Epidermal melanocyte (primary cell): ENCODE results near the gene CSK.

Experiments used
- DNase-seq: peaks from one replicate; pipeline ENCODE4 v3.0.0; 2011; ENCODE audit warnings: low spot score; ENCODE audit not compliant: insufficient read length

CSK gene

GRCh38 chr15:74801311-74801997 lies 19.6 kb downstream of the CSK start:
- DNase-seq: no peak

DNA sequence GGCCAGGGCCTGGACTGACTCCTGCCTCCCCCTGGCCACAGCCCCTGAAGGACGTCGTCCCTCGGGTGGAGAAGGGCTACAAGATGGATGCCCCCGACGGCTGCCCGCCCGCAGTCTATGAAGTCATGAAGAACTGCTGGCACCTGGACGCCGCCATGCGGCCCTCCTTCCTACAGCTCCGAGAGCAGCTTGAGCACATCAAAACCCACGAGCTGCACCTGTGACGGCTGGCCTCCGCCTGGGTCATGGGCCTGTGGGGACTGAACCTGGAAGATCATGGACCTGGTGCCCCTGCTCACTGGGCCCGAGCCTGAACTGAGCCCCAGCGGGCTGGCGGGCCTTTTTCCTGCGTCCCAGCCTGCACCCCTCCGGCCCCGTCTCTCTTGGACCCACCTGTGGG lies 20.4 kb downstream of the CSK start:
- DNase-seq: no peak

- no peak for DNase-seq
These were observed 21.1 kb downstream of the CSK start for GRCh38 chr15:74802862-74803447.

- DNase-seq: no peak
These were observed 23.1 kb downstream of the CSK start for GRCh38 chr15:74804935-74805334.

DNA sequence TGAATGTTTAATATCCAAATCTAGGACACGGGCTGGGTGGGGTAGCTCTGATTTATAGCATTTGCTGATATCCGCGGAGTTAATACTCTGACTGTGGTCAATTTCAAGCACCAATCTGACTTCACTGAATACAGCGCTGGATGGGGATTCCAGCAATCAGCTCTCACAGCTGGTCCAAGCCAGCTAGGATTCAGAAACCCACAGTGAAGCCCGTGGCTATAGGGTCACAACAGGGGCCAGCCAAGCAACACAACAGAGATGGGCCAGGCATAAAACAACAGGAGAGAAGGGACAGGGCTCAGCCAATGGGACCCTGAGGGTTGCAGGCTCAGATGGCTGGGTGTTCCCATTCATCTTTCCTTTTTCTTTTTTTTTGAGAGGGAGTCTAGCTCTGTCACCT lies 25.4 kb downstream of the CSK start:
- no peak for DNase-seq

GRCh38 chr15:74808078-74808839 lies 26.4 kb downstream of the CSK start:
- DNase-seq: no peak

GRCh38 chr15:74808840-74809229 lies 27.0 kb downstream of the CSK start:
- DNase-seq: no peak

GRCh38 chr15:74809242-74809641 lies 27.4 kb downstream of the CSK start:
- no peak for DNase-seq

DNA sequence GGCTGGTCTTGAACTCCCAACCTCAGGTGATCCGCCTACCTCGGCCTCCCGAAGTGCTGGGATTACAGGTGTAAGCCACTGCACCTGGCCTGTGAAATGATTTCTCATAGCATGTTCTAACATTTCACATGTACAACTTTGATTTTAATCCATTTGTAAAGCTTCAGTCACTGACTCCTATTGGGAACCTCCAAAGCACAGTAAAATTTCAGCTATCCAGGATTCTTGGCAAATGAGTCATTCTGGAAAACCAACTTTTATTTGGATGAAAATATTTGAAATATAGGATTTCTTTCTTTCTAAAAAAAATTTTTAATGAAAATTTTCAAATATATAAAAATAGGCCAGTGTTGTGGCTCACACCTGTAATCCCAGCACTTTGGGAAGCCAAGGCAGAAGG lies 28.1 kb downstream of the CSK start:
- DNase-seq: no peak

DNA sequence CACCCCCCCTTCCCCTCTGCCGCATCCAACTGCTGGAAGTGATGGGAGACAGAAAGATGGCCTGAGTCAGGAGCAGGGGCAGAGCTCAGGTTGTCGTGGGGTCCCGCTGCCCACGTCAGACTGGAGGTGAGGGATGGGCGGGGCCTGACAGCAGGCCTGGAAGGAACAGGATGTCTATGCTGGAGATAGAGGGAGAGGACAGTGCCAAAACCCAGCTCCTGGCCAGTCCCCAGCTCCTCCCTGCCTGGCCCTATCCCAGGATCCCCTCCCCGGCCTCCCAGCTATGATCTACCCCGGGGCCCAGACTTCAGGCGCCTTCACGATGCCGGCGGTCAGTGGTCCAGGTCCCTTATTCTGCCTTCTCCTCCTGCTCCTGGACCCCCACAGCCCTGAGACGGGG lies 30.7 kb downstream of the CSK start, which contains the start of gene LMAN1L:
LMAN1L (plus strand) TSS at position 303 of the 400 bp plus-strand sequence; CDS start at position 323, 20 bp downstream.
- DNase-seq: no peak

GRCh38 chr15:74815121-74815934 lies 33.4 kb downstream of the CSK start:
- DNase-seq: no peak

- DNase-seq: no peak
These were observed 34.1 kb downstream of the CSK start for GRCh38 chr15:74815961-74816360.

GRCh38 chr15:74816624-74817369 lies 34.9 kb downstream of the CSK start:
- DNase-seq: no peak

DNA sequence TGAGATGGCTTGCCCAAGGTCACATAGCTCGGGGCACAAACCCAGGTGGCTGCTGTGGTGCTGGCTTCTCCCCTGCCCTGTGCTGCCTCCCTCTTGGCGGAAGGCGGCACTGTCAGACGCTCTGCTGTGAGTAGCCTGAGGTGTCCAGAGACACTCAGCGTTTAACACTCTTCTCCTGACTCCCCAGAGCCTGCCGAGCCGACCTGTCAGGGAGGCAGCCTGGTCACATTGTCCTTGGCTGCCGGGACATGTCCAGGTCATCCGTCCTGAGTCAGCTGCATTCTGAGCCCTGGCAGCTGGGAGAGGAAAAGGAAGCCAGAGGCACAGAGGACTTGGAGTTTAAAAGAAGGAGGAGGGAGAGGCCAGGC lies 35.5 kb downstream of the CSK start:
- no peak for DNase-seq

GRCh38 chr15:74820056-74820455 lies 38.2 kb downstream of the CSK start:
- no peak for DNase-seq

GRCh38 chr15:74821091-74821789 lies 39.4 kb downstream of the CSK start:
- no peak for DNase-seq

- no peak for DNase-seq
These were observed 39.9 kb downstream of the CSK start for GRCh38 chr15:74821790-74822158.

- DNase-seq: no peak
These were observed 40.4 kb downstream of the CSK start for GRCh38 chr15:74822233-74822632.

- DNase-seq: no peak
These were observed 41.4 kb downstream of the CSK start for GRCh38 chr15:74823324-74823723.

GRCh38 chr15:74824976-74825375 lies 43.1 kb downstream of the CSK start:
- DNase-seq: no peak
